HG02943 (cell line): ENCODE data around the gene ZNFX1.

Source experiments
- ATAC-seq: cut with Tn5 transposase; IDR thresholded peaks from one replicate; pipeline ENCODE4 v1.9.1; 2021; ENCODE audit warnings: mild to moderate bottlenecking, low read depth, moderate library complexity; ENCODE audit not compliant: unreplicated experiment

Gene ZNFX1

DNA sequence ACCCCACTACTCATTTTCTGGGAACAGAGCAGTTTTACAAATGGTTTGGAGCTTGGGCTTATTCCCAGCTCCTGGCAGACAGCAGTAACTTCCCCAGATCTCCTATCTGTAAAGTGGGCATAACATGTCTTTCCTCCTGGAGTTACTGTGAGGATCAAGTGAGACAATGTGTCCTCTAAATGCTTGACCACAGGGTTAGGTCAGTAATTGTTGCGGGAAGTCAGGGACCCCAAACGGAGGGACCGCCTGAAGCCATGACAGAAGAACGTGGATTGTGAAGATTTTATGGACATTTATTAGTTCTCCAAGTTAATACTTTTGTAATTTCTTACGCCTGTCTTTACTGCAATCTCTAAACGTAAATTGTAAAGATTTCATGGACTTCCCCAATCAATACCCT lies 15.3 kb upstream of the ZNFX1 start:
- no peak for ATAC-seq

DNA sequence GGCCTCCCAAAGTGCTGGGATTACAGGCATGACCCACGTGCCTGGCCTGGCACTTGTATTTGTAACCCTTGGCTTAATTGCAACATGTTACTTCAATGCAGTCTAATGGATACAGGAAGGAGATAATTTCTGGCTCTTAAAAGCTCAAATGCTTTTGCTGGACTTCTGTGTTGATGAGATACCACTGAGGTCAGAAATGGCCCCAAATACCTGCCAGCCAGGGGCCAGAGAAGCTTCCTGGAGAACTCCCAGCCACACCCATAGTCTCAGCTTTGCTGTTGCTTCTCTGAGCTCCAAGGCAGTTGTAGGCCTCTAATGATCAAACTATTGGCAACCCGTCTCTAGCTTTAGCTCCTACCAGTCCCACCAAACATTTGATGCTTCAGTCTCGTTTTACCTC lies 14.2 kb upstream of the ZNFX1 start:
- ATAC-seq: no peak

DNA sequence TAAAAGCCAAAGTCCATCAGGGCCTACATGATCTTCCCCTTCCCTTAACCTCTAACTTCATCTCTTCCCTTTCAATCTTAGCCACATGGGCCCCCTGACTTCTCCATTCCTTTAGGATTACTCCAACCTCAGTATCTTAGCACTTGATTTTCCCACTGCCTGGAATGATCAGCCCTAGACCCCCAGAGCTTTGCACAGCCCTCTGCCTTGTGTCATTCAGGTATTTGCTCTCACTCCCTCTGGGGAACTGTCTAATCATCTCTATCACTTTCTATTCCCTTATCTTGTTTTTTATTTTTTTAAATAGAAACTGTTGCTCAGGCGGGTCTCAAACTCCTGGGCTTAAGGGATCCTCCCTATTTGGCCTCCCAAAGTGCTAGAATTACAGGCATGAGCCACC lies 13.3 kb upstream of the ZNFX1 start:
- ATAC-seq: no peak

- ATAC-seq: no peak
Observed at GRCh38 chr20:49290608-49291191, 12.8 kb upstream of the ZNFX1 start.

GRCh38 chr20:49288784-49289696 lies 11.2 kb upstream of the ZNFX1 start:
- no peak for ATAC-seq

GRCh38 chr20:49288250-49288751 lies 10.4 kb upstream of the ZNFX1 start:
- ATAC-seq: no peak

DNA sequence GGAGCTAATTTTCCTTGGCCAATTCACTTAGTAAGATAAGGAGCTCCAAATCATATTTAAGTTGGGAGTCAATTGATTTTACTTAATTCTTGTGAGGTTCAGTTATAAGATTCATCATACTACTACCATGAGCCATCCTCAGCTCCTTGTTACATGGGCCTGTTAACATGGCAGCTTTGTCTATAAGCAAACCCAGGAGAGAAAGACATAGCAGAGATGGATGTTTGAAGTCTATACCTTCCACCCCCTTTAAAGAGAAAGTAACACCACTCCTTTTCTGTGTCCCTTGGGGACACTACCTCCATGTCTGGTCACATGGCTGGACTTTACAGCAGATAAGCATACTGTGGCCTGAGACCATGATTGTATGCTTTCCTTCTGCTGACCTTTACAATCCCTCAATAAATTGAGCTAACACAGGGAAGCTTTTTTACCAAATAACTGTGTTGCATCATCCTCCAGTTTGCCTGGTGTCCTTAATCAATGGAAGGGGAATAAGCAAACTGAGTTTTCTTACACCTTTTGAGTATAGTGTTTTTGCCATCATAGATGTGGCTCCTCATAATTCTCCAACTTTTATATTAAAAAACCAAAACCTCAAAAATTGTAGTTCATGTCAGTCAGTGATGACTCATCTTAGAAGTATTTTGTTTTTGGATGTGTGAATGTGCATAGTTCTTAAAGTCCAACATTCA lies 9.8 kb upstream of the ZNFX1 start:
- ATAC-seq: no peak

- no peak for ATAC-seq
Observed at GRCh38 chr20:49286689-49287551, 9.1 kb upstream of the ZNFX1 start.

DNA sequence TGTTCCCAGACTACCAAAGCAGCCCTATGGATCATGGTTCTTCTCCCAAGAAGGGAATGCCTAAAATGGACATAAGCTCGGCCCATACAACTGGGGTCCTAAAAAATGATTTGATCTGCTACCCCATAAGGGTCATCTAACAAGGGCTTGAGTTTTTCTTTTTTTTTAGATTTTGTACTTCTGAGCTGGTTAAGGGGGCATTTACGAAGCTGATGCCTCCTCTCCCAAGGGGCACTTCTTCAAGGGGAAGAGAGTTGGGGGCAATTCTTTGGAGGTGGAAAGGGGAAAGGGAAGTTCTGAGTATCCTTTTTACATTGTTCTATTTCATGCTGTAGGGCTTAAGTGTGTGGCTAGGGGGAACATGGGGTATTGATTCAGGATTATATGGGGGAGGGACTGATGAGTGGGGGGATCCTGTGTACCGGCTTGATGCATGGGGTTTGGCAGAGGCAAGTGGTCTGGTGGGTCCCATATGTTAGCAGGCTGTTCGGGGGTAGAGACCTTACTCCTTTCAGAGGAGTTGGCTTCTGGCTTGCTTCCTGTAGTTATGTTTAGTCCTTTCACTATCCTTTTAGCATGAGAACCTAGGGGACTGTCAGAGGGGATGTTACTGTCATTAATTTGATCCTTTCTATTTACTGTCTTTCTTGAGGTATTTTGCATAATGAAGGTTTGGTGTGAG lies 8.1 kb upstream of the ZNFX1 start:
- ATAC-seq: no peak

DNA sequence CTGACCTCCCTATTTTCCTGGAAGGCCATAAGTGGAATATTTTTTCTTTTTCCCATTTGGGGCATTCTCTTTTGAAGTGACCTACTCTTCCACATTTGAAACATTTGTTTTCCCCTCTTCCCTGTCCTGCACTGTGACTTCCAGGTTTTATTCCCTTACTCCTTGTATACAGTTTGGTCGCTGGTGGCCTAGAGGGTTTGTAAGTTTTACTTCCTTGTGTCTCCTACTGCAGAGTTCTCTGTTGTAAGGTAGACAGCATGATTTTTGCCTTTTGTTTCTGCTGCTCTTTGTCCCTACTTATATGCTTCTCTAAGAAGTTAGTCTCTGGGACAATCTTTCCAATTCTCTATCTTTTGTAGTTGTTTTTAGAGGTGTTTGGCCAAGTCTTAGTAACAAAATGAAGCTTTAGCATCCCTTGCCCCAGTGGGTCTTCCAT lies 7.4 kb upstream of the ZNFX1 start:
- ATAC-seq: no peak

GRCh38 chr20:49284818-49285217 lies 7.0 kb upstream of the ZNFX1 start:
- ATAC-seq: no peak

- no peak for ATAC-seq
Observed at GRCh38 chr20:49283703-49284625, 6.1 kb upstream of the ZNFX1 start.

GRCh38 chr20:49283176-49283702 lies 5.4 kb upstream of the ZNFX1 start:
- ATAC-seq: no peak

GRCh38 chr20:49282584-49283171 lies 4.8 kb upstream of the ZNFX1 start:
- no peak for ATAC-seq

GRCh38 chr20:49281913-49282467 lies 4.1 kb upstream of the ZNFX1 start:
- no peak for ATAC-seq

DNA sequence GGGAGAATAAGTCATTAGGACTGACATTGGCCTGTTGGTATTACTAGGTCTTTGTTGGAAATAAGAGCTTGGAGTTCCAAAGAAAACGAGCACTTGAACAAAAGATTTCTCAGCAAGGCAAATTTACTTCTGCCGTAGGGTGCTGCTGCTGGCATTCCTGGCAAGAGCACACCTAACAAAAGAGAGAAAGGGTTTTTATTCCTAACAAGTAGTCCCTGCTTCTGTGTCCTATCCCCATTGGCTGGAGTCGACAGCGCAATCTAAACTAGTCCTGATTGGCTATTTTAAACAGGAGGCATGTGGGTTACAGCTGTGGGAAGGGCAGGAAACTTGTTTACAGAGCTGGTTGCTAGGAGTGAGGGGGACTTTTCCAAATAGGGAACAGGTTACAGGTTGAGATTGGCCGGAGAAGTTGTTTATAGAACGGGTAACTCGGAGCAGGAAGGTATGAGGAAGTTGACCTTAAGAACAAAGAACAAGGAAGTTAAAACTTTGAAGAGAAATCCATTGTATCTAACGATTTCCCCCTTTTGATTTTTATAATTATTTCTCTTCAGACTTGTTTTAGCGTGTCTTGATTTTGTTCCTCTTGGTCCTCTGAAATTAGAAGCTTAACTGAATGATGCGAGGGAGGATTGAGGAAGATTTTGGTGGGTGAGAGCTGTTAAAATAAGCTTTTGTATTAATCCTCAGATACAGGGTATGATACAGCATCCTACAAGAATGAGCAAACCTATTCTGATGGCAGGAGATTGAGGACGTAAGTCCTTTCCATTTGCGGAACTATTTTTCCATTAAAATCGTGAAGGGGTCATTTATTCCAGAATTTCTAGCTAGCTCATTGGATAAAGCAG lies 3.4 kb upstream of the ZNFX1 start:
- no peak for ATAC-seq
